HEK293 (cell line): ENCODE results near the gene NIN.
A peak's percentile ranks its signal among the peaks of the same experiment; 100 is the strongest.

ENCODE experiments used
- CTCF ChIA-PET: fragments of 350-600 bp; formaldehyde crosslinking; extraction: SDS; loops from one replicate; lab custom pipeline; 2021; ENCODE audit warnings: antibody characterized with exemption; lab: Yijun Ruan, JAX
- POLR2A ChIA-PET: fragments of 300-600 bp; formaldehyde crosslinking; extraction: SDS; loops from one replicate; lab custom pipeline; 2020; ENCODE audit warnings: antibody characterized with exemption, inconsistent platforms; lab: Yijun Ruan, JAX
- H3K27ac ChIP-seq: fragments of 200-500 bp; sonication (Bioruptor generic); 2 replicates; pipeline ENCODE4 v1.5.1; 2014; ENCODE audit warnings: low read depth, low read length, control low read depth, inconsistent platforms; ENCODE audit errors: extremely low read depth
- H3K36me3 ChIP-seq, 2 experiments: fragments of 200-500 bp in 1 of 2; sonication (Bioruptor generic) in 1 of 2; 1 replicate in 1 of 2; 2 replicates in 1 of 2; pipeline ENCODE4 v1.5.1; 2014 to 2017; ENCODE audit warnings: inconsistent platforms in 2 of 2, low read length in 2 of 2; ENCODE audit not compliant: control insufficient read depth in 2 of 2, insufficient read depth in 1 of 2
- H3K4me1 ChIP-seq: fragments of 200-500 bp; sonication (Bioruptor generic); 2 replicates; pipeline ENCODE4 v1.5.1; 2014; ENCODE audit warnings: mild to moderate bottlenecking, low read length, inconsistent platforms; ENCODE audit not compliant: control insufficient read depth, insufficient read depth
- H3K4me3 ChIP-seq: 2 replicates; pipeline ENCODE4 v1.5.1; 2011; ENCODE audit warnings: low read depth, mild to moderate bottlenecking, control low read depth, low read length, moderate library complexity
- H3K9me3 ChIP-seq: fragments of 200-500 bp; sonication (Bioruptor generic); 2 replicates; pipeline ENCODE4 v1.5.1; 2014; ENCODE audit warnings: low read depth, low read length, inconsistent platforms; ENCODE audit not compliant: control insufficient read depth, insufficient read depth
- EGR2 ChIP-seq: fragments of 450-650 bp; formaldehyde crosslinking; IDR thresholded peaks from 2 replicates; pipeline ENCODE4 v1.5.1; 2016; ENCODE audit warnings: low read depth, missing biosample characterization, missing genetic modification characterization
- GFI1B ChIP-seq: fragments of 450-650 bp; formaldehyde crosslinking; IDR thresholded peaks from 2 replicates; pipeline ENCODE4 v1.5.1; 2016; ENCODE audit warnings: missing biosample characterization, missing genetic modification characterization
- GLI4 ChIP-seq: fragments of 450-650 bp; formaldehyde crosslinking; IDR thresholded peaks from 2 replicates; pipeline ENCODE4 v1.5.1; 2016; ENCODE audit warnings: missing biosample characterization, missing genetic modification characterization
- PRDM2 ChIP-seq: fragments of 450-650 bp; formaldehyde crosslinking; IDR thresholded peaks from 2 replicates; pipeline ENCODE4 v1.5.1; 2016; ENCODE audit warnings: missing biosample characterization, missing genetic modification characterization, borderline replicate concordance
- TCF7L2 ChIP-seq: IDR thresholded peaks from 2 replicates; pipeline ENCODE4 v1.6.1; 2011; ENCODE audit warnings: low read depth, mild to moderate bottlenecking, inconsistent platforms, low read length, moderate library complexity, borderline replicate concordance
- TSHZ1 ChIP-seq: fragments of 450-650 bp; formaldehyde crosslinking; IDR thresholded peaks from 2 replicates; pipeline ENCODE4 v1.5.1; 2016; ENCODE audit warnings: missing biosample characterization, missing genetic modification characterization, borderline replicate concordance
- WT1 ChIP-seq: fragments of 450-650 bp; formaldehyde crosslinking; IDR thresholded peaks from 2 replicates; pipeline ENCODE4 v1.5.1; 2016; ENCODE audit warnings: missing biosample characterization, missing genetic modification characterization
- ZBTB17 ChIP-seq: fragments of 450-650 bp; formaldehyde crosslinking; IDR thresholded peaks from 2 replicates; pipeline ENCODE4 v1.5.1; 2016; ENCODE audit warnings: missing biosample characterization, missing genetic modification characterization
- ZBTB8A ChIP-seq: fragments of 450-650 bp; formaldehyde crosslinking; IDR thresholded peaks from 2 replicates; pipeline ENCODE4 v1.5.1; 2016; ENCODE audit warnings: missing biosample characterization, missing genetic modification characterization
- ZNF148 ChIP-seq: fragments of 450-650 bp; formaldehyde crosslinking; IDR thresholded peaks from 2 replicates; pipeline ENCODE4 v1.5.0; 2017; ENCODE audit warnings: missing biosample characterization, missing genetic modification characterization, borderline replicate concordance
- ZNF394 ChIP-seq: fragments of 450-650 bp; formaldehyde crosslinking; IDR thresholded peaks from 2 replicates; pipeline ENCODE4 v1.5.1; 2016; ENCODE audit warnings: missing biosample characterization, missing genetic modification characterization, mild to moderate bottlenecking, moderate library complexity, borderline replicate concordance
- ZNF510 ChIP-seq: fragments of 450-650 bp; formaldehyde crosslinking; IDR thresholded peaks from 2 replicates; pipeline ENCODE4 v1.5.1; 2018; ENCODE audit warnings: mild to moderate bottlenecking, missing genetic modification characterization, missing biosample characterization; ENCODE audit not compliant: insufficient replicate concordance
- ZNF514 ChIP-seq: fragments of 450-650 bp; formaldehyde crosslinking; IDR thresholded peaks from 2 replicates; pipeline ENCODE4 v1.5.1; 2016; ENCODE audit warnings: missing biosample characterization, missing genetic modification characterization
- ZNF549 ChIP-seq: fragments of 450-650 bp; IDR thresholded peaks from 2 replicates; pipeline ENCODE4 v1.5.1; 2018; ENCODE audit warnings: missing biosample characterization, missing genetic modification characterization, mild to moderate bottlenecking, inconsistent platforms, moderate library complexity
- ZNF624 ChIP-seq: fragments of 450-650 bp; formaldehyde crosslinking; IDR thresholded peaks from 2 replicates; pipeline ENCODE4 v1.5.1; 2017; ENCODE audit warnings: missing biosample characterization, missing genetic modification characterization
- ZNF692 ChIP-seq: fragments of 450-650 bp; formaldehyde crosslinking; IDR thresholded peaks from 2 replicates; pipeline ENCODE4 v1.5.1; 2016; ENCODE audit warnings: missing biosample characterization, missing genetic modification characterization

NIN gene

GRCh38 chr14:50785457-50786063 is 45.4 kb downstream of the NIN start:
- H3K4me1 ChIP-seq, result peaks cover 27% of the 10 kb centered on the region
- CTCF ChIA-PET, result interaction anchor here (0.7 to 2.0 kb wide), 5 partner anchors 9 to 382 kb away, joined by 3 to 12 read pairs (median 4); no protein-coding TSS in a partner anchor
- TF ChIP-seq ZNF692 (tag by site-specific recombination) (no peak), GFI1B (0 out of 2 replicates have a peak, but pooled peaks have one; percentile 6), ZBTB17 (tag by site-specific recombination) (0 out of 2 replicates have a peak, but pooled peaks have one; percentile 24), ZBTB8A (tag by site-specific recombination) (no peak), TSHZ1 (no peak)
- TF ChIP-seq, all 188 proteins: peak for 2
- Histone ChIP-seq H3K36me3 (peaks cover 4 to 5% of the 10 kb centered on the region in 2 experiments; a peak in 1 of 3 replicates), H3K27ac (no peak overlapping the region), H3K9me3 (no peaks in the 10 kb centered on the region), H3K4me3 (no peak overlapping the region)
- POLR2A ChIA-PET, result interaction anchor here (0.6 to 0.7 kb wide), 2 partner anchors 13 to 61 kb away, joined by 4 to 5 read pairs; no protein-coding TSS in a partner anchor

GRCh38 chr14:50784683-50785456 is 46.1 kb downstream of the NIN start:
- H3K9me3 ChIP-seq, result no peaks in the 10 kb centered on the region
- ChIA-PET CTCF (interaction anchor here (1.1 to 2.0 kb wide), 4 partner anchors 8 to 19 kb away, joined by 3 to 12 read pairs (median 3); no protein-coding TSS in a partner anchor), POLR2A (interaction anchor here (0.6 kb wide), 1 partner anchor 62 kb away, joined by 4 read pairs; no protein-coding TSS in a partner anchor)
- no peak overlapping the region for H3K4me3 ChIP-seq
- H3K4me1 ChIP-seq, result peaks cover 24% of the 10 kb centered on the region
- H3K36me3 ChIP-seq, result peaks cover 1 to 4% of the 10 kb centered on the region in 2 experiments; a peak in 1 of 3 replicates
- no peak overlapping the region for H3K27ac ChIP-seq
- TF ChIP-seq ZNF549 (tag by site-specific recombination) (no peak), ZNF514 (tag by site-specific recombination) (no peak), TCF7L2 (no peak), ZNF624 (tag by site-specific recombination) (no peak), ZNF394 (tag by site-specific recombination) (no peak), ZNF148 (tag by site-specific recombination) (no peak), PRDM2 (tag by site-specific recombination) (no peak), WT1 (tag by site-specific recombination) (no peak), ZNF510 (tag by site-specific recombination) (no peak), EGR2 (tag by site-specific recombination) (no peak), GLI4 (tag by site-specific recombination) (no peak), ZNF692 (tag by site-specific recombination) (no peak)
